ENCODE results near the gene AKR1D1.
"Not testable (repeated sequence)": the region's sequence is repeated elsewhere in the genome, so short reads cannot be mapped to it uniquely, and the experiment has no call there.

DNA sequence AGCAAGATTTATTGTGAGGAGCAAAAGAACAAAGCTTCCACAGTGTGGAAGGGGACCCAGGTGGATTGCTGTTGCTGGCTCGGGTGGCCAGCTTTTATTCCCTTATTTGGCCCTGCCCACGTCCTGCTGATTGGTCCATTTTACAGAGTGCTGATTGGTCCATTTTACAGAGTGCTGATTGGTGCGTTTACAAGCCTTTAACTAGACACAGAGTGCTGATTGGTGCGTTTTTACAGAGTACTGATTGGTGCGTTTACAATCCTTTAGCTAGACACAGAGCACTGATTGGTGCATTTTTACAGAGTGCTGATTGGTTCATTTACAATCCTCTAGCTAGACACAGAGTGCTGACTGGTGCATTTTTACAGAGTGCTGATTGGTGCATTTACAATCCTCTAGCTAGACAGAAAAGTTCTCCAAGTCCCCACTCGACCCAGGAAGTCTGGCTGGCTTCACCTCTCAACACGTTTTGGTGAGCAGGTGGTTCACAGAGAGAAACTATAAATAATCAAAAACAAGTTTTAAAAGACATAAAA, 24.5 kb upstream of the AKR1D1 start:
- not testable (repeated sequence) for TF ChIP-seq FOXM1 (IDR thresholded peaks at IDR 0.05; ENCODE audit: borderline replicate concordance); SP1 (IDR thresholded peaks at IDR 0.05); HDGF (IDR thresholded peaks at IDR 0.05; ENCODE audit: borderline replicate concordance); L3MBTL2 (conservative IDR thresholded peaks at IDR 0.05); SUZ12 (IDR thresholded peaks at IDR 0.05)
